HG03139 (cell line): Measurements from ENCODE around the gene ALG14.
A peak's percentile ranks its signal among the peaks of the same experiment; 100 is the strongest.
"Not testable (repeated sequence)": the region's sequence is repeated elsewhere in the genome, so short reads cannot be mapped to it uniquely, and the experiment has no call there.

Experiments used
- ATAC-seq: cut with Tn5 transposase; IDR thresholded peaks from one replicate; pipeline ENCODE4 v1.9.1; 2021; ENCODE audit not compliant: unreplicated experiment

Gene ALG14

GRCh38 chr1:95046359-95046758 lies 26.4 kb downstream of the ALG14 start:
- ATAC-seq: no peak

GRCh38 chr1:95043141-95043980 lies 29.4 kb downstream of the ALG14 start:
- peak; percentile 93 for ATAC-seq

- ATAC-seq: no peak
Observed at GRCh38 chr1:95042286-95042685, 30.5 kb downstream of the ALG14 start.

GRCh38 chr1:95041491-95042165 lies 31.1 kb downstream of the ALG14 start:
- ATAC-seq: peak; percentile 55

GRCh38 chr1:95040032-95040525 lies 32.7 kb downstream of the ALG14 start:
- no peak for ATAC-seq

- ATAC-seq: no peak
Observed at GRCh38 chr1:95039360-95040031, 33.3 kb downstream of the ALG14 start.

GRCh38 chr1:95035536-95035935 lies 37.2 kb downstream of the ALG14 start:
- ATAC-seq: no peak

GRCh38 chr1:95034506-95034905 lies 38.2 kb downstream of the ALG14 start:
- ATAC-seq: no peak

- ATAC-seq: no peak
Observed at GRCh38 chr1:95033843-95034242, 38.9 kb downstream of the ALG14 start.

GRCh38 chr1:95029532-95029931 lies 43.2 kb downstream of the ALG14 start:
- ATAC-seq: no peak

- no peak for ATAC-seq
Observed at GRCh38 chr1:95028954-95029353, 43.8 kb downstream of the ALG14 start.

- no peak for ATAC-seq
Observed at GRCh38 chr1:95027046-95027445, 45.7 kb downstream of the ALG14 start.

- no peak for ATAC-seq
Observed at GRCh38 chr1:95023399-95024043, 49.2 kb downstream of the ALG14 start.

- ATAC-seq: no peak
Observed at GRCh38 chr1:95022644-95022926, 50.2 kb downstream of the ALG14 start.

GRCh38 chr1:95021805-95022643 lies 50.7 kb downstream of the ALG14 start:
- no peak for ATAC-seq

GRCh38 chr1:95021119-95021518 lies 51.6 kb downstream of the ALG14 start:
- ATAC-seq: no peak

GRCh38 chr1:95019466-95019865 lies 53.3 kb downstream of the ALG14 start:
- ATAC-seq: not testable (repeated sequence)

GRCh38 chr1:95018602-95019369 lies 54.0 kb downstream of the ALG14 start:
- ATAC-seq: no peak

GRCh38 chr1:95017775-95018174 lies 55.0 kb downstream of the ALG14 start:
- no peak for ATAC-seq

- no peak for ATAC-seq
Observed at GRCh38 chr1:95015076-95015475, 57.7 kb downstream of the ALG14 start.
